GM10248 (cell line): ENCODE results near the gene MAP4K4.

Experiments used
- CTCF ChIA-PET: fragments of 300-600 bp; sonication (Branson Sonifier 250); formaldehyde crosslinking; extraction: SDS; loops from one replicate; lab custom pipeline; 2021; ENCODE audit warnings: antibody characterized with exemption; lab: Yijun Ruan, JAX
- POLR2A ChIA-PET: fragments of 350-650 bp; sonication (Branson Sonifier 250); formaldehyde crosslinking; extraction: SDS; loops from one replicate; lab custom pipeline; 2020; ENCODE audit warnings: antibody characterized with exemption; lab: Yijun Ruan, JAX
- DNase-seq: peaks from one replicate; pipeline ENCODE4 v3.0.0; 2012; ENCODE audit errors: extremely low spot score
- TF ChIP-seq, protein P1 (sequence below): IDR thresholded peaks from 2 replicates; pipeline ENCODE4 v1.5.1; 2012; ENCODE audit warnings: mild to moderate bottlenecking, low read depth; ENCODE audit errors: extremely low read depth, missing control alignments, control extremely low read depth

The MAP4K4 gene

DNA sequence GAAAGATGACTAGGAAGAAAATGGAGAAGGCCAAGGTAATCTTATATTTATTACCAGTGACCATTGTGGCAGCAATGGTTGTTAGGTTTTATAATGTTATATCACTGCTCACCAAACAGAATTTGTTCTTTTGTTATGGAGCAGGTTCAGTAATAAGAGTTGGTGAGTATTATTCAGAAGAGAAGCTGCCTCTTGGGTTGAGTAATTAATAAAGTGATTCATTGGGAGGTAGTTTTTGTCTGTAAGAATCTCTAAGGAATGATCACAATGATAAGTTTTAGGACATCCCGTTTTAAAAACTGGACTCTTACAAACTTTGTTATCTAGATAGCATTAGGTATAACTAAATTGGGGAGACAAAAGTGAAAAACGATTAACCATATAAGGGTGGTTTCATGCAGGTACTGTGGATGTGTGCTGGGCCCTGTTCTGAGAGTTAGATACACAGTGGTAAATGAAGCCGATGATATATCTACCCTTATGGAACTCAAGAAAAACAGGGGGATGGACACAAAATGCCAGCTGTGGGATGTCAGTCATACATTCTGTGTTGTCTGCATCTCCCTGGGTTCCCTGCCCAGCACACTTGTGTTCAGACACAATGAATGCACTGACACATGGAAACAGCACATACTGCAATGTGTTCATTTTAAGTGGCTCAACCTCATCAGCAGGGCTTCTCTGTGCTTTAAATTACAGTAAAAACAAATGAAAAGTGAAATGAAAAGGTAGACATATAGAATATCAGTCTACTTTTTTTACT lies 7.5 kb downstream of the MAP4K4 start:
- ChIA-PET CTCF (interaction anchor here (1.2 kb wide), 1 partner anchor 1048 kb away, joined by 3 read pairs; no protein-coding TSS in a partner anchor), POLR2A (interaction anchor here (0.6 kb wide), 1 partner anchor 551 kb away, joined by 4 read pairs; no protein-coding TSS in a partner anchor)
- no peak for DNase-seq
- TF ChIP-seq, protein P1, sequence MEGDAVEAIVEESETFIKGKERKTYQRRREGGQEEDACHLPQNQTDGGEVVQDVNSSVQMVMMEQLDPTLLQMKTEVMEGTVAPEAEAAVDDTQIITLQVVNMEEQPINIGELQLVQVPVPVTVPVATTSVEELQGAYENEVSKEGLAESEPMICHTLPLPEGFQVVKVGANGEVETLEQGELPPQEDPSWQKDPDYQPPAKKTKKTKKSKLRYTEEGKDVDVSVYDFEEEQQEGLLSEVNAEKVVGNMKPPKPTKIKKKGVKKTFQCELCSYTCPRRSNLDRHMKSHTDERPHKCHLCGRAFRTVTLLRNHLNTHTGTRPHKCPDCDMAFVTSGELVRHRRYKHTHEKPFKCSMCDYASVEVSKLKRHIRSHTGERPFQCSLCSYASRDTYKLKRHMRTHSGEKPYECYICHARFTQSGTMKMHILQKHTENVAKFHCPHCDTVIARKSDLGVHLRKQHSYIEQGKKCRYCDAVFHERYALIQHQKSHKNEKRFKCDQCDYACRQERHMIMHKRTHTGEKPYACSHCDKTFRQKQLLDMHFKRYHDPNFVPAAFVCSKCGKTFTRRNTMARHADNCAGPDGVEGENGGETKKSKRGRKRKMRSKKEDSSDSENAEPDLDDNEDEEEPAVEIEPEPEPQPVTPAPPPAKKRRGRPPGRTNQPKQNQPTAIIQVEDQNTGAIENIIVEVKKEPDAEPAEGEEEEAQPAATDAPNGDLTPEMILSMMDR: no peak

DNA sequence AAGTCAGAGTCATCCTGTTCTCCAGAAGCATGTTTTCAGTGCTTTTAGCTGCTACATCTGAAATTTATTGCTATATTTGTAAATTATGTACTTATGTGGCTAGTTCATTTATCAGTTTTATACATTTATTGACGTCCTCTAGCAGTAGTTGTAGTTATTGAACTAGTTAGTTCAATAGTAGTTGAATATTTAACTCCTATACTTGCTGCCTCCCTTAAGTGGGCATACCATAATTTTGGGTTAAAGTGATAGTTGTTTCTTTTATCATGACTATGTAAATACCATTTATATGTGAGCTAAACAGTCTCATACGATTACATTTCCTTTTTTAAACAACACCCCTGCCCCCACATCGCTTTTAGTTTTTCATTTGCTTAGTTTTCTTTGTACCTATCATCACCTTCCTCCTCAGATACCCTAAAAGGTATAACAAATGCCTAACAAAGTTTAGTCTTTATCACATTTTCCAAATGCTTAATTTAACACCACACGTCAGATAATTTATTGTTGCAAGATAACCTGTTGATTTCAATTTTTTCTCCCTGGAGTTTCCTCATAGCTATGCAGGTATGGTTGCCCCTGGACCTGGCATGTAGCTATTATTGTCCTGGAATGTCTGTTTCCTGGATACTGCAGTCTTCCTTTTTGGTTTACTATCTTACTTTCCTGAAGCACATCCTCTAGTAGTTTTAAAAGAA lies 8.8 kb downstream of the MAP4K4 start:
- TF ChIP-seq, protein P1: no peak
- CTCF ChIA-PET: interaction anchor here (1.0 to 1.2 kb wide), 2 partner anchors 30 to 1047 kb away, joined by 3 to 4 read pairs; no protein-coding TSS in a partner anchor
- POLR2A ChIA-PET: no interaction called here
- no peak for DNase-seq

DNA sequence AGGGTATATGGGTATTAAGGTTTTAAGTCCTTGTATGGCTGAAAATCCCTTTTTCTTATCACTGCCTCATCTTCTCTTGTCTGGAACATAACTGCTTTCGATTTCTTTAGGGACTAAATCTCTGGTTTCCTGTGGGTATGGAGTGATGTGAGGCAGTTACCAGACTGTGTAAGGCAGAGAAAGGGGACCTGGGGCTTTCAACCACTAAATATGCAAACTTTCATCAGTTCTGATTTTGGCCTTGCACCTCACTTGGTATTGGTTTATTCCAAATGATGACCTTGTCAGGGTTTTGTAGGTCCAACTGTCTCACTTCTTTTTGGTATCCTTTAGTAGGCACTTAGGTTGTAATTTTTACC lies 9.3 kb downstream of the MAP4K4 start:
- CTCF ChIA-PET: interaction anchor here (1.0 kb wide), 1 partner anchor 30 kb away, joined by 4 read pairs; no protein-coding TSS in a partner anchor
- TF ChIP-seq, protein P1: no peak
- no peak for DNase-seq
- POLR2A ChIA-PET: no interaction called here

DNA sequence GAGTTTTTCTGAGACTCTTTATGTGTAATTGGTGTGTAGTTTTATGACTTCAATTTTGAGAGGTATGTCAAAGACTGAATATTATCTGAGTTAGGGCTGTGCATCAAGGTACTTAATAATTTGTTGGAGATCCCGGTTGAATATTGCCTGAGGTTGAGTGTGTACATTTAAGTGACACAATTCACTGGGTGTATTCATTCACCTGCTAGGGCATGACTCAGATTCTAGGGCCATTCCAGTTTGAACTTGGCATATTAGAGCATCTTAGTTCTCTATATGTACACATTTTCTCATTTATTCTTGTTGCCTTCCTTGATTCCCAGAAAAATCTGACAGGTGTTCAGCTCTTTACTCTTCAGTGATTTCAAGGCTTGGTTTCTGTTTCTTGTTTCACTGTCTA lies 12.5 kb downstream of the MAP4K4 start:
- no peak for DNase-seq
- POLR2A ChIA-PET: no interaction called here
- CTCF ChIA-PET: interaction anchor here (0.7 to 1.5 kb wide), 3 partner anchors 10 to 61 kb away, joined by 3 to 4 read pairs (median 4); no protein-coding TSS in a partner anchor
- TF ChIP-seq, protein P1: no peak

DNA sequence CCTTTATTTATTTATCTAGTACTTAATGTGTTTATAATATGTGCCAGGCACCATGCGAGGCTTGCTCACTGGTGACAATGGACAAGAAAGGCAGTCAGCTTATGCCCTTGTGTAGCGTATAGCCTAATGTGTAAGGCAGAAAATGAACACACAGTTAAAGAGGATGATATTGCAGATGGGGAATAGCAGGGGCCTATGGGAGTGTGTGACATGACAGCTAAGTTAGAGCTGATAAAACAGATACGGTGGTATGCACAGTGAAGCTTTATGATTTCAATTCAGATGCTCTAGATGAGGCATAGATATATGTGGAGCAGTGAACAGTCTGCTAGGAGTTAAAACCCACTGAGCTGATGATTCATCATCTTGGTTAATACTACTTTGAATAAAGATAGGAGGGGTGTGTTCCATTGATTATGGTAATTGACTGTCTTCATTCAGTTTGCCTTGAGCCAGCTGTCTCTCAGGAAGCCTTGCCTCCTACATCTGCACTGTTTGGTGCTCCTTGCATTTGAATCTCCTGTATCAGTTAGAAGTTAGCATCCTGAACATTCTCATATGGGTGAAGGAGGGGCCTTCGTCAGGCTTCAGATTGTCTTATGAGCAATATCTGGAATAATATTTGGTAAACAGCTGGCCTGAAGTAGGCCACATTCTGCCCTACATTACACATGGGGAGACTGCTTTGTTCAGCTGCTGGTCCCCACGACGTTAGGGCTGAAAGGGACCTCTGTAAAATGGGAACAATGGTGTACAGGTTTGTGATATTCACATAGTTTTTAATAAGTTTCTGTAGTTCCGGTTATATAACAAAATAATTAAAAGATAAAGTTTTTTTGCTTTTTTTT lies 13.2 kb downstream of the MAP4K4 start:
- no peak for DNase-seq
- ChIA-PET CTCF (interaction anchor here (0.7 to 1.5 kb wide), 4 partner anchors 10 to 60 kb away, joined by 3 to 4 read pairs (median 4); no protein-coding TSS in a partner anchor), POLR2A (no interaction called here)

DNA sequence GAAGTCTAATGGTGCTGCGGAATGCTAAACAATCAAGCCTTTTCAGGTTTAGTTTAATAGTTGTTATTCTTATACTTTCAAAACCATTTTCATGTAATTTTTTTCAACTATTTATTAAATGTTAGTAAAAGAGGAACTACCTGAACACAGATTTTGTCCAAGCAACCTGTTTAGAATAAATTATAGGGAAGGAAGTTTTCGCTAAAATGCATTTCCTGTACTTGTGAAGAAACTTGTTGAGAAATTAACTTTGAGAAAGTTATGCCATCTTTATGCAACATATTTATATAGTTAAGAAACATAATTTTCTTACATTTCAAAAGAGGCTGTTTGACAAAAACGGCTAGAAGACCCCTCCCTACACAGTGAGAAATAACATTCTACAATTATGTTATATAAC lies 16.6 kb downstream of the MAP4K4 start:
- CTCF ChIA-PET: no interaction called here
- POLR2A ChIA-PET: no interaction called here
- no peak for DNase-seq
- TF ChIP-seq, protein P1: no peak

More for the DNA sequence above, 13.2 kb downstream of the MAP4K4 start:
- TF ChIP-seq, protein P1: no peak
